ENCODE data around the gene COL15A1. TPM values are rescaled to one million over a fixed set of nuclear protein-coding genes. Genes with fewer than 3 reads are reported as not detected.

The COL15A1 gene
- total and polyA plus RNA-seq, 10 donors = 0.33 to 9.3 (median 2.1) TPM

DNA sequence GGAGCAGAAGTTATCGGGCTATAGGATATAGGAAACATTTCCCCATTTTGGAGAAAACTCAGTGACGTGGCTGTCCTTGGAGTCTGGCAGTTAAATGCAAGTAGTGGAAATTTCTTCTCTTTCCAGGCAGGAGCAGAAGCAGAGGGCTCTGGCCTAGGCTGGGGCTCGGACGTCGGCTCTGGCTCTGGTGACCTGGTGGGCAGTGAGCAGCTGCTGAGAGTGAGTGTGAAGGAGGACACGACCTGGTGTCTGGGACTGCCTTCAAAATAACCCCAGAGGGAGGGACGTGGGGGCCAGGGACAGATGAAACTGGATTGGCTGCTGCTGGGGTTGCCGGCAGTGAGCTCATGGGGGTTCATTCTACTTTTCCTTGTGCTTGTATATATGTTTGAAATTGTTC is 79.5 kb downstream of the COL15A1 start:
- 85 to 91% (median 87%) methylated on average over 8 of the region's 8 CpGs for WGBS, 5 donors
- Histone ChIP-seq H3K4me1 (no peaks in the 10 kb centered on the region), H3K9me3 (no peaks in the 10 kb centered on the region), H3K36me3 (no peaks in the 10 kb centered on the region), H3K27ac (no peak overlapping the region), H3K4me3 (no peak overlapping the region), H3K27me3 (replicated peaks in 1 of 7) (no peaks in the 10 kb centered on the region)
- intact Hi-C loops (cut with DNase I; ENCODE audit: low total_unique reads) = no loop called here
- DNase-seq = no peak
- no peak for TF ChIP-seq POLR2AphosphoS5 (IDR thresholded peaks at IDR 0.05)
- no peak for TF ChIP-seq POLR2A (IDR thresholded peaks at IDR 0.05)
- TF ChIP-seq, protein P1, sequence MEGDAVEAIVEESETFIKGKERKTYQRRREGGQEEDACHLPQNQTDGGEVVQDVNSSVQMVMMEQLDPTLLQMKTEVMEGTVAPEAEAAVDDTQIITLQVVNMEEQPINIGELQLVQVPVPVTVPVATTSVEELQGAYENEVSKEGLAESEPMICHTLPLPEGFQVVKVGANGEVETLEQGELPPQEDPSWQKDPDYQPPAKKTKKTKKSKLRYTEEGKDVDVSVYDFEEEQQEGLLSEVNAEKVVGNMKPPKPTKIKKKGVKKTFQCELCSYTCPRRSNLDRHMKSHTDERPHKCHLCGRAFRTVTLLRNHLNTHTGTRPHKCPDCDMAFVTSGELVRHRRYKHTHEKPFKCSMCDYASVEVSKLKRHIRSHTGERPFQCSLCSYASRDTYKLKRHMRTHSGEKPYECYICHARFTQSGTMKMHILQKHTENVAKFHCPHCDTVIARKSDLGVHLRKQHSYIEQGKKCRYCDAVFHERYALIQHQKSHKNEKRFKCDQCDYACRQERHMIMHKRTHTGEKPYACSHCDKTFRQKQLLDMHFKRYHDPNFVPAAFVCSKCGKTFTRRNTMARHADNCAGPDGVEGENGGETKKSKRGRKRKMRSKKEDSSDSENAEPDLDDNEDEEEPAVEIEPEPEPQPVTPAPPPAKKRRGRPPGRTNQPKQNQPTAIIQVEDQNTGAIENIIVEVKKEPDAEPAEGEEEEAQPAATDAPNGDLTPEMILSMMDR (IDR thresholded peaks at IDR 0.05 in 8 of 11, conservative IDR thresholded peaks at IDR 0.05 in 3 of 11) = no peak

DNA sequence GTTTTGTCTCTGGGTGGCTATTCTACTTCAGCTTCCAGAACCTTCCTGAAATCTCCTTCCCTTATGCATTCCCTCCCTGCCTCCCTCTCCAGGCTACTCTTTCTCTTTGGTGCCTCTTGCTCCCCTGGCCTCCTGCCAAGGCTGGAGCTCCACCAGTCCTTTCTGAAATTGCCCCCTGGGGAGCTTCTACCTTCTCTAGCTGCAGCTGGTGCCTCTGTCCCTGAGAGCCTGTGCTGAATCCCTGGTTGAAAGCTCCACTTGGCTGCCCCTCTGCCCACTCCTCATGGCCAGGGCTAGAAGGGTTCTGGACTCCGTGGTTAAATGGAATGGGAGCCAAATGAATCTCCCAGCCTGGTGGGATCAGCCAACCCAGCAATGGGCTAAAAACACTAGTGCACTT is 80.1 kb downstream of the COL15A1 start:
- TF ChIP-seq POLR2AphosphoS5 (IDR thresholded peaks at IDR 0.05) (no peak), POLR2A (IDR thresholded peaks at IDR 0.05) (no peak)
- TF ChIP-seq, protein P1 (IDR thresholded peaks at IDR 0.05 in 8 of 11, conservative IDR thresholded peaks at IDR 0.05 in 3 of 11) = no peak
- no peak overlapping the region for H3K27ac ChIP-seq
- no peaks in the 10 kb centered on the region for H3K36me3 ChIP-seq
- no peak for DNase-seq
- H3K27me3 ChIP-seq (replicated peaks in 1 of 7) = no peaks in the 10 kb centered on the region
- H3K4me3 ChIP-seq = no peak overlapping the region
- intact Hi-C loops (cut with DNase I; ENCODE audit: low total_unique reads) = no loop called here
- WGBS, 5 donors = 84 to 94% (median 88%) methylated on average over 1 of the region's 1 CpG
- H3K9me3 ChIP-seq = no peaks in the 10 kb centered on the region
- no peaks in the 10 kb centered on the region for H3K4me1 ChIP-seq

DNA sequence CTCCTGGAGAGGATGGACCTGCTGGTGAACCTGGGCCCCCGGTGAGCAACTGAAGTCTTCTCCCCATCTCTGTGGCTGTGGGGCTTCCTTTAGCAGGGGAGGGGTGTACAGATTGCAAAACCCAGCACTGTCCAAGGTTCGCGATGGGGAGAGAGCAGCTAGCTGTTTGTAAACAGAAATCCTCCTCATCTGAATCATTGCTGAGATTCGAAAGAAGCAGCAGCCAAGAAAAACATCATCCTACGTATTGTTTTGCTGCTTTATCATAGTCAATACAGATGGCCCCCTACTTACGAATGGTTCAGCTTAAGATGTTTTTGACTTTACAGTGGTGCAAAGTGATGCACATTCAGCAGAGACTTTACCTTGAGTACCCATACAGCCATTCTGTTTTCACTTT is 81.3 kb downstream of the COL15A1 start:
- Histone ChIP-seq H3K27me3 (replicated peaks in 1 of 7) (no peaks in the 10 kb centered on the region), H3K36me3 (no peaks in the 10 kb centered on the region), H3K27ac (no peak overlapping the region), H3K9me3 (no peaks in the 10 kb centered on the region), H3K4me1 (no peaks in the 10 kb centered on the region), H3K4me3 (no peak overlapping the region)
- intact Hi-C loops (cut with DNase I; ENCODE audit: low total_unique reads) = no loop called here
- TF ChIP-seq, protein P1 (IDR thresholded peaks at IDR 0.05 in 8 of 11, conservative IDR thresholded peaks at IDR 0.05 in 3 of 11) = no peak
- TF ChIP-seq POLR2A (IDR thresholded peaks at IDR 0.05) = no peak
- TF ChIP-seq POLR2AphosphoS5 (IDR thresholded peaks at IDR 0.05) = no peak
- WGBS, 5 donors = 86 to 95% (median 92%) methylated on average over 6 of the region's 6 CpGs
- no peak for DNase-seq

DNA sequence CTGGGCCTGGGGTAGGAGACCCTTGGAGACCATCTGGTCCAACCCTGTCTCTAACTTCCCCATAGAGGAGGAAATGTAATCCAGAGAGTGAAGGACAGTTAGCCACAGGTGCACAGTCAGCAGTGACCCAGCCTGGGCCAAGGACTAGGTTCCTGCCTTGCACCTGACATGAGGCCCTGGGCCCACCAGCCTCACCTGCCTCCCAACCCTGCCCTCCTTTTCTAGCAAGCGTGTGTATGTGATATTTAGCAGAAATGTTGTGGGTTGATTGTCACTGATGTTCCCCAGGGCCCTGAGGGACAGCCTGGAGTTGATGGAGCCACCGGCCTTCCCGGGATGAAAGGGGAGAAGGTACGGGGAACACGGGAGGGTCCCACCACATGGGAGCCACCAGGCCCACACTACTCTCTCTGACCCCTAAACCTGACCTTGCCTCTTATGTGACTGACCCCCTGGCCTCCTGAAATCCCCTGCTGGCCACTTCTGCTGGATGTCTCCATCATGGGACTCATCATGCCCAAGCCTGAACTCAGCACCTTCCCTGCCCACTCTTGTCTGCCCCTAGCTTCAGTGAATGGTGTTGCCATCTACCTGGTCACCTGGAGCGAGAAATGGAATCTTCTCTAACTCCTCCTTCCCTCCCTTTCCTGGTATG is 82.0 kb downstream of the COL15A1 start:
- H3K27me3 ChIP-seq (replicated peaks in 1 of 7) = no peaks in the 10 kb centered on the region
- 94 to 100% (median 96%) methylated on average over 6 of the region's 6 CpGs for WGBS, 5 donors
- H3K4me1 ChIP-seq = no peaks in the 10 kb centered on the region
- no peak overlapping the region for H3K4me3 ChIP-seq
- TF ChIP-seq POLR2A (IDR thresholded peaks at IDR 0.05) (no peak), POLR2AphosphoS5 (IDR thresholded peaks at IDR 0.05) (no peak)
- TF ChIP-seq, protein P1 (IDR thresholded peaks at IDR 0.05 in 8 of 11, conservative IDR thresholded peaks at IDR 0.05 in 3 of 11) = no peak
- H3K27ac ChIP-seq = no peak overlapping the region
- no peaks in the 10 kb centered on the region for H3K36me3 ChIP-seq
- no peaks in the 10 kb centered on the region for H3K9me3 ChIP-seq
- intact Hi-C loops (cut with DNase I; ENCODE audit: low total_unique reads) = no loop called here
- DNase-seq = no peak

Data from spleen (tissue), 11 donors.